Chondrocyte (in vitro differentiated cells): Measurements from ENCODE around the gene GJC3. TPM values are rescaled to one million over a fixed set of nuclear protein-coding genes. Genes with fewer than 3 reads are reported as not detected.
A peak's percentile ranks its signal among the peaks of the same experiment; 100 is the strongest.
"Not testable (repeated sequence)": the region's sequence is repeated elsewhere in the genome, so short reads cannot be mapped to it uniquely, and the experiment has no call there.

Experiments used
- DNase-seq: peaks from one replicate; pipeline ENCODE4 v3.0.0; 2021; ENCODE audit warnings: mixed read lengths, low spot score
- H3K27ac Mint-ChIP-seq: one replicate; pipeline ENCODE4 v1.8.0; 2021; ENCODE audit warnings: mild to moderate bottlenecking, moderate library complexity, mixed read lengths; ENCODE audit not compliant: unreplicated experiment
- H3K27me3 Mint-ChIP-seq: 2 replicates; pipeline ENCODE4 v1.8.0; 2021; ENCODE audit warnings: low read depth, mixed read lengths
- H3K36me3 Mint-ChIP-seq: 2 replicates; pipeline ENCODE4 v1.8.0; 2021; ENCODE audit warnings: low read depth, mixed read lengths
- H3K4me1 Mint-ChIP-seq: 2 replicates; pipeline ENCODE4 v1.8.0; 2021; ENCODE audit warnings: low read depth, mild to moderate bottlenecking, mixed read lengths
- H3K4me3 Mint-ChIP-seq: one replicate; pipeline ENCODE4 v1.8.0; 2021; ENCODE audit warnings: mild to moderate bottlenecking, moderate library complexity, mixed read lengths; ENCODE audit not compliant: unreplicated experiment
- H3K9me3 Mint-ChIP-seq: 2 replicates; pipeline ENCODE4 v1.8.0; 2021; ENCODE audit warnings: low read depth, mixed read lengths
- total RNA-seq: library from RNA; stranded (reverse); gene quantifications from 3 replicates; pipeline ENCODE4 v1.2.1, GENCODE V29; 2021
- TF ChIP-seq, protein P1 (sequence below): fragments of 200-600 bp; sonication (generic); IDR thresholded peaks from 2 replicates; pipeline ENCODE4 v1.5.0; 2021; ENCODE audit warnings: antibody characterized with exemption, mild to moderate bottlenecking, moderate library complexity

The GJC3 gene
- total RNA-seq, 1 donor from 2014 or later, result not detected

DNA sequence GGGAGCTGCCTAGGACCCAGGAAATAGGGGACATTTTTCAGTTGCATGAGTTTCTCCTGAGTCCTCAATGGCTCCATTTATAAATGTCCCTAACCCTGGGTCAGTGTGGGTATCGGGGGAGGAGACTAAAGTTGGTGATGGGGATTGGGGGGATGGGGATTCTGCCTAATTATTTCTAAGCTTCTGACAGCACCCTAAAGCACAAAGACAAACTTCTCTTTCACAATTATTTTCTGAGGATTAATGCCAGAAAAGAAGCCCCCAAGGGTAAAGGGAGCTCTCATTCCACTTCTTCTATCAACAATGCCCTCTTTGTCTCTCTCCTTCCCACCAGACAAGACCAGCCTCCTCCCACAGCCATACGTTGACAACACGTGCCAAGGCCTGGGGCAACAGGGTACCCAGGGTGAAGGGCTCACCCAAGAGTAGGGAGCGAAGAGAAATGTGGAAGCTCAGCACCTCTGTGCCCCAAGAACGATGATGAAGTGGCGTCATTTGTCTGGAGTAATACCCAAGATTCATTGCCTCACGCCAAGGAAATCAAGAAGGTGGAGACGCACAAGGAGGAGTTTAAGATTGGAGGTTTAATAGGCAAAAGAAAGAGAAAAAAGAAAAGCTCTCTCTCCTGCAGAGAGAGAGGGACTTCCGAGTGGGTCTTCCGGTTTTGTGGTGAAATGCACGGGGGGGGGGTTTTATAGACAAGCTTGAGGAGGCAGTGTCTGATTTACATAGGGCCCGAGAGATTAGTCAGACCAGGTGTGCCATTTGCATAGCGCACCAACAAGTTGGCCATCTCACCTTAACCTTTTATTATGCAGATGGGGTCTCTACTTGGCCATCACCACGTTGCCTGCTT is 14.4 kb upstream of the GJC3 start:
- Mint-ChIP-seq H3K27me3 (peaks cover 33% of the 10 kb centered on the region), H3K36me3 (no peaks in the 10 kb centered on the region), H3K9me3 (peaks cover 12% of the 10 kb centered on the region), H3K4me3 (no peak overlapping the region), H3K27ac (no peak overlapping the region), H3K4me1 (no peaks in the 10 kb centered on the region)
- no peak for DNase-seq
- TF ChIP-seq, protein P1, sequence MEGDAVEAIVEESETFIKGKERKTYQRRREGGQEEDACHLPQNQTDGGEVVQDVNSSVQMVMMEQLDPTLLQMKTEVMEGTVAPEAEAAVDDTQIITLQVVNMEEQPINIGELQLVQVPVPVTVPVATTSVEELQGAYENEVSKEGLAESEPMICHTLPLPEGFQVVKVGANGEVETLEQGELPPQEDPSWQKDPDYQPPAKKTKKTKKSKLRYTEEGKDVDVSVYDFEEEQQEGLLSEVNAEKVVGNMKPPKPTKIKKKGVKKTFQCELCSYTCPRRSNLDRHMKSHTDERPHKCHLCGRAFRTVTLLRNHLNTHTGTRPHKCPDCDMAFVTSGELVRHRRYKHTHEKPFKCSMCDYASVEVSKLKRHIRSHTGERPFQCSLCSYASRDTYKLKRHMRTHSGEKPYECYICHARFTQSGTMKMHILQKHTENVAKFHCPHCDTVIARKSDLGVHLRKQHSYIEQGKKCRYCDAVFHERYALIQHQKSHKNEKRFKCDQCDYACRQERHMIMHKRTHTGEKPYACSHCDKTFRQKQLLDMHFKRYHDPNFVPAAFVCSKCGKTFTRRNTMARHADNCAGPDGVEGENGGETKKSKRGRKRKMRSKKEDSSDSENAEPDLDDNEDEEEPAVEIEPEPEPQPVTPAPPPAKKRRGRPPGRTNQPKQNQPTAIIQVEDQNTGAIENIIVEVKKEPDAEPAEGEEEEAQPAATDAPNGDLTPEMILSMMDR, result no peak

DNA sequence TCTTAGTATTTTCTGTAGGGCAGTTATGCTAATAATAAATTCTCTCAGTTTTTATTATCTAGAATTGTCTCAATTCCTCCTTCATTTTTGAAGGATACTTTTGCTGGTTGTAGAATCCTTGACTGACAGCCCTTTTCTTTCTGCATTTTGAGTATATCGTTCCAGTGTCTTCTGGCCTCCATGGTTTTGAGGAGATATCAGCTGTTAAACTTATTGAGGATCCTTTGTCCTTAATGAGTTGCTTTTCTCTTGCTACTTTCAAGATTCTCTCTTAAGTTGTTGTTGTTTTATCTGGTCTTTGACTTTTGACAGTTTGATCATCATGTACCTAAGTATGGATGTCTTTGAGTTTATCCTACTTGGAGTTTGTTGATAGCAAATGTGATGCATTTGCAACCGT is 8.9 kb upstream of the GJC3 start:
- TF ChIP-seq, protein P1, result no peak
- Mint-ChIP-seq H3K27me3 (peaks cover 33% of the 10 kb centered on the region), H3K27ac (no peak overlapping the region), H3K4me1 (no peaks in the 10 kb centered on the region), H3K9me3 (peaks cover 20% of the 10 kb centered on the region), H3K4me3 (no peak overlapping the region), H3K36me3 (peaks cover 3% of the 10 kb centered on the region)
- no peak for DNase-seq

- H3K4me3 Mint-ChIP-seq, DNase-seq: not testable (repeated sequence)
- H3K27me3 Mint-ChIP-seq, result peaks cover 29% of the 10 kb centered on the region
These were observed 5.6 kb upstream of the GJC3 start for GRCh38 chr7:99935009-99935408.

DNA sequence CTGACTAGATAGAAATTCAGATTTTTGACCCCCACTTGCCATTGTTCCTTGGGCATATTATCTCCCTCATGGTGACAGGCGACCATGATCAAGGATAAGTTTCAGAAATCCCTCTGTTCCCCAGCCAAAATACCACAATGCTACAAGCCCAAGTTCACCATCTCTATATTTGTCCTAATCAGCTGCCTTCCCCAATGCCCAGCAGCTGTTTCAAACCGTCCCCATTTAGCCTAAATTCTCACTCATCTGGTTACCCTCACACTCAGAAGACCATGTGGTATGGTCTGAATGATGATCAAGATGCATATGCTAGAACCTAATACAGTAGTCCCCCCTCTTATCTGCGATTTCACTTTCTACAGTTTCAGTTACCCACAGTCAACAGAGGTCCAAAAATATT is 956 bp upstream of the GJC3 start:
- Mint-ChIP-seq H3K9me3 (no peaks in the 10 kb centered on the region), H3K4me3 (no peak overlapping the region), H3K4me1 (peaks cover 7% of the 10 kb centered on the region), H3K27me3 (peaks cover 48% of the 10 kb centered on the region), H3K27ac (no peak overlapping the region), H3K36me3 (no peaks in the 10 kb centered on the region)
- DNase-seq, result no peak
- TF ChIP-seq, protein P1, result no peak

More at GRCh38 chr7:99935009-99935408, 5.6 kb upstream of the GJC3 start:
- H3K27ac Mint-ChIP-seq, H3K36me3 Mint-ChIP-seq, H3K4me1 Mint-ChIP-seq: not testable (repeated sequence)
- peaks cover 14% of the 10 kb centered on the region for H3K9me3 Mint-ChIP-seq

DNA sequence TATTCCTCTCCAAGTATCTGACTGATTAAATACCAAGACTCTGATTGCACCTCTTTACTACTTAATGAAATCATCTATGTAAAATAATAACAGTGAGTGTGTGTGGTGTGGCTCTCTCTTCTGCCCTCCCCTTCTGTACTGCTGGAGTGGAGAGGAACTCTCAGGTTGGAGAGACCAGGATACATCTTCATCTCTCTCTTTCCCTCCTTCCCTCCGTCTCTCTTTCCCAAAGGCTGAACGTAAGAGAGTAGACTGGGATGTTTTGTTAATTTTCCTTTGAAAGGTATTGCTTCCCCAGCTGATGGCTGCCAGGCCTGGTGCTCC is 272 bp upstream of the GJC3 start:
- Mint-ChIP-seq H3K27me3 (peaks cover 44% of the 10 kb centered on the region), H3K4me3 (peak overlapping the region; percentile 39), H3K9me3 (no peaks in the 10 kb centered on the region), H3K4me1 (peaks cover 7% of the 10 kb centered on the region), H3K36me3 (no peaks in the 10 kb centered on the region), H3K27ac (no peak overlapping the region)
- no peak for DNase-seq
- TF ChIP-seq, protein P1, result no peak

GRCh38 chr7:99928188-99928587 is 1.2 kb downstream of the GJC3 start:
- Mint-ChIP-seq H3K9me3 (no peaks in the 10 kb centered on the region), H3K4me1 (peaks cover 7% of the 10 kb centered on the region), H3K4me3 (no peak overlapping the region), H3K36me3 (no peaks in the 10 kb centered on the region), H3K27me3 (peaks cover 35% of the 10 kb centered on the region), H3K27ac (no peak overlapping the region)
- TF ChIP-seq, protein P1, result no peak
- no peak for DNase-seq
